GM21528 (cell line): ENCODE data around the gene OSM.
"Not testable (repeated sequence)": the region's sequence is repeated elsewhere in the genome, so short reads cannot be mapped to it uniquely, and the experiment has no call there.

Experiments used
- ATAC-seq: cut with Tn5 transposase; IDR thresholded peaks from one replicate; pipeline ENCODE4 v1.9.1; 2021; ENCODE audit warnings: mild to moderate bottlenecking, moderate library complexity; ENCODE audit not compliant: unreplicated experiment, low FRiP score

The OSM gene

GRCh38 chr22:30245985-30246813, 20.5 kb downstream of the OSM start, which contains the start of gene LIF:
Gene LIF (minus strand): TSS chr22:30246759. CDS start chr22:30246695, 64 bp downstream.
- ATAC-seq: no peak

GRCh38 chr22:30245181-30245984, 21.3 kb downstream of the OSM start:
- no peak for ATAC-seq

- ATAC-seq: no peak
Observed at GRCh38 chr22:30244641-30245040, 22.0 kb downstream of the OSM start.

DNA sequence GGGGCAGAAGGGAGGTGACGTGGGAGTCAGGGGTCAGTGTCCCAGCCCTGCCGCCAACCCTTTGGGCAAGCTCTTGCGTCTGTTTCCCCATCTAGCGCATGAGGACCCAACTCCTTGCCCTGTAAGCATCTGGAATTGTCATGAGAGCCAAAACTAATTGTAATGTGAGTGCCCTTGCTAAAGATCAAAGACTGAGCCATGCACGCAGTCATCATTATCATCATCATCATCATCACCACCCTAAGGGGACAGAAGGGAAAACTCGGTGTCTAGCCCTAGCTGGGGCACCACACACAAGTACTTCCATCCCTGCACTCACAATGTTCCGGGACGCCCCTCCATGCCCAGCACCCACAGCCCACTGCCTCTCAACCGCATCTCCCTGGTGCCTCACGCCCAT, 22.6 kb downstream of the OSM start:
- no peak for ATAC-seq

- ATAC-seq: no peak
Observed at GRCh38 chr22:30243661-30244060, 23.0 kb downstream of the OSM start.

GRCh38 chr22:30241576-30242371, 24.9 kb downstream of the OSM start:
- no peak for ATAC-seq

DNA sequence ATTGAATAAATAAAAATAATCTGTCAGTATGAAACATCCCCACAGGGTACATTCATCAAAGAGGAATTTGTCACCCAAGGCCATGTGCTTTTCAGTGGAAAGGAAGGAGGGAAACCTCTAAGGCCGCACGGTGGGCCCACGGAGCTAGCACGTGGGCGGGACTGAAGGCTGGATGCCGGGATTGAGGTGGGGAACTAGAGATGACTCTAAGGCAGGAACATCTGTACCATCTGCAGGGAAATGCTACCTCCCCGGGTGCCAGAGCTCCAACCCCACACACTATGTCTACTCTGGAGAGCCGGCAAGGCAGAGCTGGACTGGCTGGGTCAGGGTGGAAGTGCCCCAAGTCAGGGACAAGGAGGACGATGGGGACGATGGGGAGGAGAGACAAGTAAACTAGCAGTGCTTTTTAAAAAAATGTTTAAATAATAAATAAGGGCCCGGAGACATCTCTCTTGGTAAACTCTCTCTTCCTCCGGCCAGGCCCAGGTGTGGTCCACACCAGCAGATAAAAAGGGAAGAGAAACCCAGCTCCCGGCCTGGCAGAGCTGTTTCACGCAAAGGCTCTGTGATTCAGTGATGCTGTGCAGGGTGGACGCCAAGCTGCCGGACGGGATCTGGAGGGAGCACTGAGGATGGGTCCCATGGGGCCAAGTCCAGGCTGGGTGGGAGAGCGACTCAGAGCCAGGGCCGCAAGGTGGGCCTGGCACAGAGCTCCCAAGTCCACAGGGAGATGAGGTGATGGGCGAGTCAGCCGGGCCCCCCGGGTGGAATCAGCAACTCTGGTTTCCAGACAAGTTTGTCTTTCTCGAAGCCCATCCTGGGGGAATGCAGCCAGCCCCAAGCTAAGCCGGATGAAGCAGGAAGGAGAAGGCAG, 25.9 kb downstream of the OSM start:
- ATAC-seq: no peak

GRCh38 chr22:30239488-30240405, 26.9 kb downstream of the OSM start:
- no peak for ATAC-seq

GRCh38 chr22:30238661-30239487, 27.8 kb downstream of the OSM start:
- no peak for ATAC-seq

DNA sequence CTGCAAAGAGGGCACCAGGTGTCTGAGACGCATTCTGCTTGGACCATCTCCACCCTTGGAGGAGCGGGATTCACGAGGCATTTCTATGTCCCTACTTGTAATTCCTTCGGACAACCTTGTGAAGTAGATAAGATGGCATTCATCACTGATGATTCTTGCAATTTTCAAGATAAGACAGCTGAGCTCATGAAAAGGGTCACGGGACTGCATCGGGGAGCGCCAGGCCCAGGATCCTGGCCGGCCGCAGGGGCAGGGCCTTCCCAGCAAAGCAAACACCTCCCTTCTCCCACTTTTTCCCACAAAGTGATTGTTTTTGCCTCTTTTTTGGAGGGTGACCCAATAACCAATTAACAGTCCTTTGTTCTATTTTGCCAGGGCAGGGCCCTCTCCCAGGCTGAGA, 28.5 kb downstream of the OSM start:
- ATAC-seq: no peak

GRCh38 chr22:30236875-30237274, 29.8 kb downstream of the OSM start:
- ATAC-seq: no peak

- ATAC-seq: no peak
Observed at GRCh38 chr22:30235687-30236170, 30.9 kb downstream of the OSM start.

- ATAC-seq: no peak
Observed at GRCh38 chr22:30234786-30235470, 31.7 kb downstream of the OSM start.

DNA sequence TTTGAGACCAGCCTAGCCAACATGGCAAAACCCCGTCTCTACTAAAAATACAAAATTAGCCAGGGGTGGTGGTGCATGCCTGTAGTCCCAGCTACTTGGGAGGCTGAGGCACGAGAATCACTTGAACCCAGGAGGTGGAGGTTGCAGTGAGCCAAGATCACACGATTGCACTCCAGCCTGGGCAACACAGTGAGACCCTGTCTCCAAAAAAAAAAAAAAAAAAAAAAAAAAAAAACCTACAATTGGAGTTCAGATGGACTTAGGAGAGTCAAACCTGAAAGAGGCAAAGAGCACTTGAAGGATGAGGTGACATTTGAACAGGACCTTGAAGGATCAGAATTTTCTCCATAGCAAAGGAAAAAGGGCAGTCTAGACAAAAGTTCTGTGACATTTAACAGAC, 32.3 kb downstream of the OSM start:
- ATAC-seq: not testable (repeated sequence)

GRCh38 chr22:30233582-30233981, 33.1 kb downstream of the OSM start:
- no peak for ATAC-seq

DNA sequence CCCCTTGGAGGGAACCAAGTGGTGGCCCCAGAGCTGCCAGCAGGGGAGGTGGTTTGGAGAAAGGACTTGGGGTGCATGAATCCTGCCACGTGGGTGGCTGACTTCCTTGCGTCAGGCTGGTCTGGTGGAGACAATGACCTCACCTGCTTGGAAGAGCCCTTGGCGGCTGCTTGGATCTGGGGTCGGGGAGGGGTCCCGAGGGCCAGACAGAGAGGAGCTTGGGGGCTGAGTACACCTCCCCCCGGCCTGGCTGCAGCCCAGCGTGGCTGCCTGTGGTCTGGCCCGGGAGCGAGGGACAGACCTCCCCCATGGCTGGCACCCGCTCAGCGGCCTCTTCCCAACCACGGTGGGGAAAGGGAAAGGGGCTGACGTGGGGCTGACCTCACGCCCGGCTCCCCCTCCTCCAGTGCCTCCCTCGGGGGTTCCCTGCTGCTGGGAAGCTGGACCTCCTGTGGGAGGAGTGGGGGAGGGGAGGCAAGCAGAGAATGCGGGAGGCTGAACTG, 33.9 kb downstream of the OSM start:
- no peak for ATAC-seq
